GM12878 (cell line): Measurements from ENCODE around the gene FSHR.

Source experiments
- CTCF ChIP-seq, 3 experiments: IDR thresholded peaks in 2 of 3; conservative IDR thresholded peaks in 1 of 3; 2 replicates each; pipeline ENCODE4 v1.5.1; 2011; ENCODE audit warnings: low read depth in 3 of 3, low read length in 3 of 3, mild to moderate bottlenecking in 3 of 3, control low read depth in 2 of 3, moderate library complexity in 2 of 3, inconsistent platforms in 1 of 3, mixed read lengths in 1 of 3; ENCODE audit not compliant: control insufficient read depth in 2 of 3, insufficient read depth in 1 of 3; ENCODE audit errors: extremely low read depth in 1 of 3
- EZH2 ChIP-seq: IDR thresholded peaks from 2 replicates; pipeline ENCODE4 v1.6.1; 2012; ENCODE audit warnings: low read depth, mild to moderate bottlenecking, control low read depth, inconsistent platforms, low read length, borderline replicate concordance; ENCODE audit not compliant: control insufficient read depth
- GABPA ChIP-seq: IDR thresholded peaks from 2 replicates; pipeline ENCODE4 v1.6.1; 2014; ENCODE audit warnings: antibody characterized with exemption, low read depth, mild to moderate bottlenecking, inconsistent platforms
- HDAC6 ChIP-seq: fragments of 200-600 bp; sonication (generic); IDR thresholded peaks from one replicate; pipeline ENCODE4 v1.8.0; 2017; ENCODE audit warnings: antibody characterized with exemption; ENCODE audit not compliant: unreplicated experiment
- JUND ChIP-seq: IDR thresholded peaks from 2 replicates; pipeline ENCODE4 v1.6.1; 2012; ENCODE audit warnings: low read depth, mild to moderate bottlenecking, low read length, improper control_type of control experiment, moderate library complexity
- KDM1A ChIP-seq: fragments of 200-600 bp; sonication (generic); IDR thresholded peaks from 2 replicates; pipeline ENCODE4 v1.6.1; 2016; ENCODE audit warnings: borderline replicate concordance
- POLR2AphosphoS2 ChIP-seq: IDR thresholded peaks from 2 replicates; pipeline ENCODE4 v1.6.1; 2011; ENCODE audit warnings: low read depth, mild to moderate bottlenecking, low read length, improper control_type of control experiment, moderate library complexity
- SIN3A ChIP-seq: IDR thresholded peaks from 2 replicates; pipeline ENCODE4 v1.6.1; 2012; ENCODE audit warnings: low read depth, low read length, improper control_type of control experiment
- YY1 ChIP-seq: IDR thresholded peaks from 2 replicates; pipeline ENCODE4 v1.6.1; 2011; ENCODE audit warnings: low read depth, mild to moderate bottlenecking, low read length
- ZNF274 ChIP-seq: IDR thresholded peaks from one replicate; pipeline ENCODE4 v1.8.0; 2011; ENCODE audit not compliant: insufficient read length, insufficient read depth
- ZNF384 ChIP-seq: IDR thresholded peaks from 2 replicates; pipeline ENCODE4 v1.6.1; 2012; ENCODE audit warnings: low read depth, mild to moderate bottlenecking, low read length, improper control_type of control experiment, borderline replicate concordance

- TF ChIP-seq EZH2 (no peak), GABPA (no peak), YY1 (no peak), ZNF384 (no peak), CTCF (IDR thresholded peaks at IDR 0.05 in 2 of 3, conservative IDR thresholded peaks at IDR 0.05 in 1 of 3; ENCODE audit: control insufficient read depth in 2 of 3, extremely low read depth in 1 of 3, insufficient read depth in 1 of 3, low read depth in 3 of 3, low read length in 3 of 3) (no peak), SIN3A (no peak), KDM1A (no peak), POLR2AphosphoS2 (no peak), HDAC6 (no peak), ZNF274 (no peak), JUND (no peak)
Measured at GRCh38 chr2:48980846-48981245, 173.5 kb downstream of the FSHR start.
